ENCODE results near the gene AGBL4.

DNA sequence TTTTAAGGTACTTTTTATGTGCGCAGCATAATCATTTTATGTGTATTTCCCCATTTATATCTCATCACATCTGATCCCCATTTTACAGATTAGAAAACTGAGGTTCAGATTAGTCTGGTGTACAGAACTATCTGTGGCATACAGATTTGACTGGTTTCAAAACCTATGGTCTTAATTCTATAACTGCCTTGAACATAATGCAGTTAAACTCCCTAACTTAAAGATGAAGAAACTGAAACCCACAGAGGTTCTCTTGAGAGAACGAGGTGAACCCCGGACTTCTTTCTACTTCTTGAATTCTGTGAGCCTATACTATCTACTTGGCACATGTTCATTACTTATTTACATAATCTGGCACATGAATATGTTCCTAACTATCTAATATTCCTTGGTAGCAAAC lies 479.1 kb downstream of the AGBL4 start:
- TF ChIP-seq, protein P1, sequence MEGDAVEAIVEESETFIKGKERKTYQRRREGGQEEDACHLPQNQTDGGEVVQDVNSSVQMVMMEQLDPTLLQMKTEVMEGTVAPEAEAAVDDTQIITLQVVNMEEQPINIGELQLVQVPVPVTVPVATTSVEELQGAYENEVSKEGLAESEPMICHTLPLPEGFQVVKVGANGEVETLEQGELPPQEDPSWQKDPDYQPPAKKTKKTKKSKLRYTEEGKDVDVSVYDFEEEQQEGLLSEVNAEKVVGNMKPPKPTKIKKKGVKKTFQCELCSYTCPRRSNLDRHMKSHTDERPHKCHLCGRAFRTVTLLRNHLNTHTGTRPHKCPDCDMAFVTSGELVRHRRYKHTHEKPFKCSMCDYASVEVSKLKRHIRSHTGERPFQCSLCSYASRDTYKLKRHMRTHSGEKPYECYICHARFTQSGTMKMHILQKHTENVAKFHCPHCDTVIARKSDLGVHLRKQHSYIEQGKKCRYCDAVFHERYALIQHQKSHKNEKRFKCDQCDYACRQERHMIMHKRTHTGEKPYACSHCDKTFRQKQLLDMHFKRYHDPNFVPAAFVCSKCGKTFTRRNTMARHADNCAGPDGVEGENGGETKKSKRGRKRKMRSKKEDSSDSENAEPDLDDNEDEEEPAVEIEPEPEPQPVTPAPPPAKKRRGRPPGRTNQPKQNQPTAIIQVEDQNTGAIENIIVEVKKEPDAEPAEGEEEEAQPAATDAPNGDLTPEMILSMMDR (IDR thresholded peaks at IDR 0.05), result no peak
- no peak for TF ChIP-seq ZFX (IDR thresholded peaks at IDR 0.05; ENCODE audit: borderline replicate concordance)

All from 22Rv1 (cell line).